ENCODE results near the gene TREM2. TPM values are rescaled to one million over a fixed set of nuclear protein-coding genes. Genes with fewer than 3 reads are reported as not detected.

The TREM2 gene
- polyA plus RNA-seq (2013): not detected

DNA sequence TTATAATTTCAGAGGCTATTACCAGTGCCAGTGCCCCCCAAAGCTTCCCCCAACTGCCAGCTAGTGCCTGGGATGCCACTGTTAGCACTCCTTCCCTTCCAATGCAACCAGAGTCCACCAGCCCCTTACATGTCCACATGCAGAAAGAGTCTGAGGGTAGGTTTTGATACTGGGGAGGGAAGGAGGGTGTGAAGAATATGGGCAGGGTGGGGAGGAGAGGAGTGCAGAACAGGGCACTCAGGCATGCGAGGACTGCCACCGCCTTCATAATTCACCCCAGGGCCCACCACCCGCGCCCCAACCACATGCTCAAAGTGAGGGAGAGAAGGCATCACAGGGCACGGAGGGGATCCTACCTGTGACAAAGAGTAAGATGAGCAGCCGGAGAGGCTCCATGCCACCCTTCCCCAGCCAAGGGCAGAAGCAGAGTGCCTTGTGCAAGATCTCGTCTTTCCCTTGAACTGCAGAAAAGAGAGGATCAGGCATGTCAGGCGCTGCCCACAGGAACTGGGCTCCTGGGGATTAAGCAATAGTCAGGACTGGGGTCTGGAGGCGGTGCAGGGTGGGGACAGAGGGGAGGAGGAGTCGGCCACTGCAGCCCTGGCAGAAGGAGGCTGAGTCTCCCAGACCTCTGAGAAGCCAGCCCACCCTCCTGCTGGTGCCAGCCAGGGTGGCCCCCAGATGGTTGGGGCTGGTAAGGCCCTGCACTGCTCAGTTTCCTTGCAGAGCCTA, at the start of gene TREM2:
TREM2 (minus strand) TSS at position 430 of the 732 bp plus-strand sequence; CDS start at position 396, 34 bp downstream.
- peaks cover 0 to 11% (median 7%) of the 10 kb centered on the region in 4 experiments for H3K4me1 ChIP-seq (ENCODE audit: control extremely low read depth in 1 of 4, control insufficient read depth in 4 of 4, insufficient read depth in 4 of 4, low read length in 3 of 4)
- ChIA-PET POLR2A (no interaction called here), CTCF (no interaction called here)
- H3K36me3 ChIP-seq (ENCODE audit: control insufficient read depth in 4 of 4, insufficient read depth in 4 of 4, low read length in 3 of 4): no peaks in the 10 kb centered on the region
- no peak for DNase-seq
- H3K27me3 ChIP-seq (replicated peaks in 2 of 5; ENCODE audit: control insufficient read depth in 4 of 5, insufficient read depth in 5 of 5, low read length in 4 of 5): peaks cover 0 to 2% (median 0%) of the 10 kb centered on the region in 5 experiments
- WGBS (ENCODE audit: insufficient coverage): 98% methylated on average over 7 of the region's 10 CpGs
- H3K4me3 ChIP-seq (ENCODE audit: control insufficient read depth in 1 of 7, extremely low read depth in 1 of 7, insufficient read depth in 4 of 7, low read depth in 2 of 7, low read length in 6 of 7): no peak within 1 kb of the TSS
- no peaks in the 10 kb centered on the region for H3K9me3 ChIP-seq (ENCODE audit: control extremely low read depth in 1 of 5, control insufficient read depth in 4 of 5, insufficient read depth in 2 of 5, low read depth in 1 of 5, low read length in 4 of 5)
- no peak within 1 kb of the TSS for H3K27ac ChIP-seq (ENCODE audit: insufficient read depth in 1 of 2, low read depth in 1 of 2, low read length in 2 of 2, poor library complexity in 1 of 2, severe bottlenecking in 2 of 2)

DNA sequence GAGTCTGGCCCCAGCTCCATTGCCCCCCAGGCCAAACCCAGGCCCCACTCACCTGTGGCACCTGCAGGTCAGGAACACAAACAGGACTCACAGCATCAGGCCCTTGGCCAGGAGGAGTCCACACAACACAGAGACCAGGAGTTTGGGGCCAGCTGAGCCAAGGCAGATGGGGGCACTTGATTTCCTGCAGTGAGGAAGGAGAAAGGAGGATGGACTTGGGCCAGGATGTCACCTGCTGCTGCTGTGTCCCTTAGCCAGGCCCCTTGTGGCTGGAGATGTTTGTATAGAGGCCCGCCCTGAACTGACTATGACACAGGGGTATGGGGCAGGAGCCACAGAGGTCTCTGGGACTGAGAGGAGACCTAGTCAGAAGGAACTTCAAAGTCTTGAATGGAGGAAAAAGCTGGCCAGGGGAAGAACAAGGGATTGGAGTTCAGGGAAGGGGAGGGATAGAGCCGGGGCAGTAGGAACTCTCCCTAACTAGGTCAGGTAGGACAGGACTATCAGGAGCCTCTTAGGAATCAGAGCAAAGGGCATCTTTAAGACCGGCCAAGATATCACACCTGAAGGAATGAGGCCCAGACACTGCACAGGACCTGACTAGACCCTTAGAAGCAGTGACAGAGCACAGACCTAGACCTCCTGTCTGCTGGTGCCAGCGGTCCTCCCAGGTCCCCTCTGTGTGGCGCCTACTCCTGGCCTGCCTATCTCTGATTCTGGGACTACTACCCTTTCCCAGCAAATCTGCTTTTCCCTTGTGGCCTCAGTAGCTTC, 46.8 kb upstream of the TREM2 start:
- no peak for DNase-seq
- Histone ChIP-seq H3K4me1 (ENCODE audit: control extremely low read depth in 1 of 4, control insufficient read depth in 4 of 4, insufficient read depth in 4 of 4, low read length in 3 of 4) (peaks cover 0 to 10% (median 4%) of the 10 kb centered on the region in 4 experiments), H3K27ac (ENCODE audit: insufficient read depth in 1 of 2, low read depth in 1 of 2, low read length in 2 of 2, poor library complexity in 1 of 2, severe bottlenecking in 2 of 2) (no peak overlapping the region), H3K4me3 (ENCODE audit: control insufficient read depth in 1 of 7, extremely low read depth in 1 of 7, insufficient read depth in 4 of 7, low read depth in 2 of 7, low read length in 6 of 7) (no peak overlapping the region), H3K27me3 (replicated peaks in 2 of 5; ENCODE audit: control insufficient read depth in 4 of 5, insufficient read depth in 5 of 5, low read length in 4 of 5) (no peaks in the 10 kb centered on the region), H3K36me3 (ENCODE audit: control insufficient read depth in 4 of 4, insufficient read depth in 4 of 4, low read length in 3 of 4) (no peaks in the 10 kb centered on the region), H3K9me3 (ENCODE audit: control extremely low read depth in 1 of 5, control insufficient read depth in 4 of 5, insufficient read depth in 2 of 5, low read depth in 1 of 5, low read length in 4 of 5) (peaks cover 0 to 13% (median 4%) of the 10 kb centered on the region in 5 experiments)
- ChIA-PET POLR2A (no interaction called here), CTCF (no interaction called here)
- WGBS (ENCODE audit: insufficient coverage): 90% methylated on average over 5 of the region's 5 CpGs

DNA sequence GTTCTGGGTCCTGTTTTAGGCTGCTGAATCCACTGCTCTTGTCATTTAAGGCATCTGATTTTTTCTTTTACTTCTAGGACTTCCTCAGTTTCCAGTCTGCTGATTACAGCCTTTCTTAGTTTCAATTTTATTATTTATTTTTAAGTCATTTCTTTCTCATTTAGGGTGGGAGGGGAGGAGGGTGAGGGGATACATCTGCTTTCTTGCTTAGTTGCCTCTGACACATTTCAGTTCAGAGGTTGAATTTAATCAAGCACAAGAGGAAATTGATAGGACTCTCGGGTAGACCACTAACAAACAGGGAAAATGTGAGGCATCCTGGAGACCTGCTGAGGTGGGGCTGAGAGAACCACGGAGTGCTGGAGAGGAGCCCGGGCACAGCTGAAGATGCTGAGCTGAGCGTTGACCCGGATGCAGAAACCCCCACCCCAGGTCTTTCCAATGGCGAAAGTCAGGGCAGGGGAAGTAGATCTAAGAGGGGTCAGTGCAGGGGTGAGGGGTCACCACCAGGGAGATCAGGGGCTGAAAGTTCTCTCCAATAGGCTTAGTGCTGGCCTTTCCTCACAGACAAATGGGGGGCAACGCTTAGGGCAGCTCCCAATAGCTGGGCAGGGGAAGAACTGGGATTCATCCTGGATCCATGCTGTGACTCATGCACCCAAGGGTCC, 45.7 kb upstream of the TREM2 start:
- POLR2A ChIA-PET: no interaction called here
- Histone ChIP-seq H3K27me3 (replicated peaks in 2 of 5; ENCODE audit: control insufficient read depth in 4 of 5, insufficient read depth in 5 of 5, low read length in 4 of 5) (no peaks in the 10 kb centered on the region), H3K4me1 (ENCODE audit: control extremely low read depth in 1 of 4, control insufficient read depth in 4 of 4, insufficient read depth in 4 of 4, low read length in 3 of 4) (peaks cover 0 to 10% (median 4%) of the 10 kb centered on the region in 4 experiments), H3K9me3 (ENCODE audit: control extremely low read depth in 1 of 5, control insufficient read depth in 4 of 5, insufficient read depth in 2 of 5, low read depth in 1 of 5, low read length in 4 of 5) (peaks cover 0 to 4% (median 0%) of the 10 kb centered on the region in 5 experiments), H3K4me3 (ENCODE audit: control insufficient read depth in 1 of 7, extremely low read depth in 1 of 7, insufficient read depth in 4 of 7, low read depth in 2 of 7, low read length in 6 of 7) (no peak overlapping the region), H3K27ac (ENCODE audit: insufficient read depth in 1 of 2, low read depth in 1 of 2, low read length in 2 of 2, poor library complexity in 1 of 2, severe bottlenecking in 2 of 2) (no peak overlapping the region), H3K36me3 (ENCODE audit: control insufficient read depth in 4 of 4, insufficient read depth in 4 of 4, low read length in 3 of 4) (no peaks in the 10 kb centered on the region)
- CTCF ChIA-PET: no interaction called here
- DNase-seq: no peak
- WGBS (ENCODE audit: insufficient coverage): 92% methylated on average over 5 of the region's 7 CpGs

DNA sequence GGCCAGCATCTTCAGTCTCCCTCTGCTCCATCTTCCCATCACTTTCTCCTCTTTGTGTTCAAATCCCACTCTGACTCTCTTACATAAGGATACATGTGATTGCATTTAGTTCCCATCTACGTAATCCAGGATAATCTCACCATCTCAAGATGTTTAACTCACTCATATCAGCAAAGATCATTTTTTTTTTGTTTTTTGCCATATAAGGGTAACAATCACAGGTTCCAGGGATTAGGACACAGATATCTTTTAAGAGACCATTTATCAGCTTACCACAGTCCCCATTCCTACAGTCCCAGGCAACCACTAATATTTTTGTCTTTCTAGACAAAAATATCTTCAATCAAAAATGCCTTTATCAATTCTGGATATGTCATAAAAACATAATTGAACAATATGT, 41.2 kb upstream of the TREM2 start:
- Histone ChIP-seq H3K27ac (ENCODE audit: insufficient read depth in 1 of 2, low read depth in 1 of 2, low read length in 2 of 2, poor library complexity in 1 of 2, severe bottlenecking in 2 of 2) (no peak overlapping the region), H3K4me1 (ENCODE audit: control extremely low read depth in 1 of 4, control insufficient read depth in 4 of 4, insufficient read depth in 4 of 4, low read length in 3 of 4) (peaks cover 19 to 43% (median 39%) of the 10 kb centered on the region in 4 experiments), H3K36me3 (ENCODE audit: control insufficient read depth in 4 of 4, insufficient read depth in 4 of 4, low read length in 3 of 4) (no peaks in the 10 kb centered on the region), H3K27me3 (replicated peaks in 2 of 5; ENCODE audit: control insufficient read depth in 4 of 5, insufficient read depth in 5 of 5, low read length in 4 of 5) (no peaks in the 10 kb centered on the region), H3K4me3 (ENCODE audit: control insufficient read depth in 1 of 7, extremely low read depth in 1 of 7, insufficient read depth in 4 of 7, low read depth in 2 of 7, low read length in 6 of 7) (no peak overlapping the region), H3K9me3 (ENCODE audit: control extremely low read depth in 1 of 5, control insufficient read depth in 4 of 5, insufficient read depth in 2 of 5, low read depth in 1 of 5, low read length in 4 of 5) (peaks cover 0 to 4% (median 0%) of the 10 kb centered on the region in 5 experiments)
- no CpG with 5 or more reads among the region's 1 CpG for WGBS (ENCODE audit: insufficient coverage)
- CTCF ChIA-PET: no interaction called here
- POLR2A ChIA-PET: no interaction called here
- no peak for DNase-seq

DNA sequence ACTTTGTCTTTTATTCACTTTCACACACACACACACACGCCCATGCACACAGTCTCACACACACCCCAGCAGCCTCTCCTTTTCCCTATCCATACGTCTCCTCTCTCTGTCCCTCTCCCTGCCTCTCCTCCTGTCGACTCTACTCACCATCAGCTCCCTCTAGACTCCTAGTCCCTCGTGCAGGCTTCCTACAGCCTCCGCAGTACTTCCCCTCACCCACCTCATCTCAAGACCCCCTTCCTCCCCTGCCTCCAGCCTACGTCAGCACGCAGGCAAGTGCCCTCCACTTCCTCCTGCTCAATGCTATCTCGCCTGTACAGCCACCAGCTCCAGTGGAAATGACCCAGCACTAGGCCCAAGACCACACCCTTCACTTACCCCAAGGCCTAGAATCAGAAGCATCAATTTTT, 38.9 kb upstream of the TREM2 start:
- ChIA-PET POLR2A (no interaction called here), CTCF (interaction anchor here (1.0 to 3.1 kb wide), 5 partner anchors 13 to 131 kb away, joined by 4 to 19 read pairs (median 4); no protein-coding TSS in a partner anchor)
- Histone ChIP-seq H3K9me3 (ENCODE audit: control extremely low read depth in 1 of 5, control insufficient read depth in 4 of 5, insufficient read depth in 2 of 5, low read depth in 1 of 5, low read length in 4 of 5) (no peaks in the 10 kb centered on the region), H3K4me1 (ENCODE audit: control extremely low read depth in 1 of 4, control insufficient read depth in 4 of 4, insufficient read depth in 4 of 4, low read length in 3 of 4) (peaks cover 19 to 49% (median 43%) of the 10 kb centered on the region in 4 experiments), H3K4me3 (ENCODE audit: control insufficient read depth in 1 of 7, extremely low read depth in 1 of 7, insufficient read depth in 4 of 7, low read depth in 2 of 7, low read length in 6 of 7) (peak overlapping the region in 4 of 7 experiments; percentile 27 to 69 (median 57)), H3K36me3 (ENCODE audit: control insufficient read depth in 4 of 4, insufficient read depth in 4 of 4, low read length in 3 of 4) (peaks cover 0 to 7% (median 3%) of the 10 kb centered on the region in 4 experiments), H3K27ac (ENCODE audit: insufficient read depth in 1 of 2, low read depth in 1 of 2, low read length in 2 of 2, poor library complexity in 1 of 2, severe bottlenecking in 2 of 2) (peak overlapping the region; percentile 84 to 90), H3K27me3 (replicated peaks in 2 of 5; ENCODE audit: control insufficient read depth in 4 of 5, insufficient read depth in 5 of 5, low read length in 4 of 5) (no peaks in the 10 kb centered on the region)
- WGBS (ENCODE audit: insufficient coverage): 7% methylated on average over 7 of the region's 8 CpGs
- peak; percentile 90 to 94 (median 91) for DNase-seq

DNA sequence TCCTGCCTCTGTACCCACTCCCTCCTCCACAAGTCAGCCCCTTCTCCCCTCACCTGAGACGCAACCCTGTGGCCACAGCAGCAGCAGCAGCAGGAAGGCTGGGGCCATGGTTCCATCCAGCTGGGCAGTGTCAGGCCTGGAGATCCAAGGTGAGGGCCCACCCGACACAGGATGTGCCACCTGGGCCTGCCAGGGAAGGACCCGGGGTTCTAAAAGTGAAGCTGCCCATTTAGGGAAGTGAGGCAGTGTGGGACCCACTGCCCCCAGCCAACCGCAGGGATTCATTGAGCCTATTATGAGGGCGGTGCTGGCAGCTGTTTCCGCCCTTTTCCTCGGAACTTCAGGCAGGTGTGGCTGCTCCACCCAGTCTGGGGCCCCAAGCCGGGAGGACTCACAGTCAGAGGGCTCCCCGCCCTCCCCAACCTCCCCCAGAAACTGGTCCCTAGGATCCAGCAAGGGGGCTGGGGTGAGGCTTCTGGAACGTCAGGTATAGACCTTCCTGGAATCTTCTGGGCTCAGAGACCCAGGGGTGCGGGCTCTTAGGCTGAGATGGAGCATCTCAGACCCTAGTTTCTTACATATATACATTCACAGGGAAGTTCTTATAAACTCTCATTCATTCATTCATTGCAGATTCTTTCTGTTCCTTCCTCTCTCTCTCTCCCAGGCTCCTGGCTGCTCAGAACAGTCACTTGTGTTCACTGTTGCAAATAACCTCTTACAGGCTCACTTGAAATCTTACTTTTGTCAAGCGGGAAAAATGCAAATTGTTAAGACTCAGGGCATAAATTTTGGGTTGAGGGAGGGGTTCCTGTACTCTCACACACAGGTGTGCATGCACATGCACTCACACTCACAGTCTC, 38.2 kb upstream of the TREM2 start, which contains the start of gene TREML2:
TREML2 (minus strand) TSS at position 249 of the 863 bp plus-strand sequence; CDS start at position 108, 141 bp downstream.
- H3K27ac ChIP-seq (ENCODE audit: insufficient read depth in 1 of 2, low read depth in 1 of 2, low read length in 2 of 2, poor library complexity in 1 of 2, severe bottlenecking in 2 of 2): peak within 1 kb of the TSS; percentile 84 to 90
- POLR2A ChIA-PET: interaction anchor here (0.6 to 1.7 kb wide), 2 partner anchors 10 to 98 kb away, joined by 3 to 4 read pairs; no protein-coding TSS in a partner anchor
- peak; percentile 57 to 93 (median 91) for DNase-seq
- CTCF ChIA-PET: interaction anchor here (0.7 to 3.1 kb wide), 9 partner anchors 9 to 132 kb away, joined by 3 to 19 read pairs (median 4); no protein-coding TSS in a partner anchor
- no peaks in the 10 kb centered on the region for H3K27me3 ChIP-seq (replicated peaks in 2 of 5; ENCODE audit: control insufficient read depth in 4 of 5, insufficient read depth in 5 of 5, low read length in 4 of 5)
- H3K4me3 ChIP-seq (ENCODE audit: control insufficient read depth in 1 of 7, extremely low read depth in 1 of 7, insufficient read depth in 4 of 7, low read depth in 2 of 7, low read length in 6 of 7): peak within 1 kb of the TSS in 6 of 7 experiments; percentile 26 to 69 (median 46)
- 2% methylated on average over 10 of the region's 12 CpGs for WGBS (ENCODE audit: insufficient coverage)
- peaks cover 19 to 49% (median 43%) of the 10 kb centered on the region in 4 experiments for H3K4me1 ChIP-seq (ENCODE audit: control extremely low read depth in 1 of 4, control insufficient read depth in 4 of 4, insufficient read depth in 4 of 4, low read length in 3 of 4)
- no peaks in the 10 kb centered on the region for H3K9me3 ChIP-seq (ENCODE audit: control extremely low read depth in 1 of 5, control insufficient read depth in 4 of 5, insufficient read depth in 2 of 5, low read depth in 1 of 5, low read length in 4 of 5)
- H3K36me3 ChIP-seq (ENCODE audit: control insufficient read depth in 4 of 4, insufficient read depth in 4 of 4, low read length in 3 of 4): peaks cover 0 to 9% (median 4%) of the 10 kb centered on the region in 4 experiments
